Thyroid gland (tissue), 4 donors: Measurements from ENCODE around the gene DNAH8.

Experiments used
- CTCF ChIP-seq, 6 experiments: fragments of 200-600 bp in 3 of 6; fragments of 450-650 bp in 3 of 6; sonication (generic) in 3 of 6; IDR thresholded peaks; one replicate each; pipeline ENCODE4 v1.5.1; 2016 to 2019; ENCODE audit warnings: antibody characterized with exemption in 6 of 6, mild to moderate bottlenecking in 2 of 6, inconsistent platforms in 1 of 6, moderate library complexity in 1 of 6
- POLR2A ChIP-seq, 2 donors: fragments of 450-650 bp; IDR thresholded peaks; one replicate each; pipeline ENCODE4 v1.6.1; 2017; ENCODE audit warnings: antibody characterized with exemption in 2 of 2, mild to moderate bottlenecking in 2 of 2, moderate library complexity in 1 of 2

GRCh38 chr6:38724343-38724742, 9.2 kb downstream of the DNAH8 start:
- no peak for TF ChIP-seq CTCF (IDR thresholded peaks at IDR 0.05)
- TF ChIP-seq POLR2A (IDR thresholded peaks at IDR 0.05) = no peak
